GM19025 (cell line): ENCODE data around the gene SPEG.
"Not testable (repeated sequence)": the region's sequence is repeated elsewhere in the genome, so short reads cannot be mapped to it uniquely, and the experiment has no call there.

ENCODE experiments used
- ATAC-seq: cut with Tn5 transposase; IDR thresholded peaks from one replicate; pipeline ENCODE4 v1.9.1; 2021; ENCODE audit warnings: mild to moderate bottlenecking, low read depth, moderate library complexity; ENCODE audit not compliant: unreplicated experiment

The SPEG gene

DNA sequence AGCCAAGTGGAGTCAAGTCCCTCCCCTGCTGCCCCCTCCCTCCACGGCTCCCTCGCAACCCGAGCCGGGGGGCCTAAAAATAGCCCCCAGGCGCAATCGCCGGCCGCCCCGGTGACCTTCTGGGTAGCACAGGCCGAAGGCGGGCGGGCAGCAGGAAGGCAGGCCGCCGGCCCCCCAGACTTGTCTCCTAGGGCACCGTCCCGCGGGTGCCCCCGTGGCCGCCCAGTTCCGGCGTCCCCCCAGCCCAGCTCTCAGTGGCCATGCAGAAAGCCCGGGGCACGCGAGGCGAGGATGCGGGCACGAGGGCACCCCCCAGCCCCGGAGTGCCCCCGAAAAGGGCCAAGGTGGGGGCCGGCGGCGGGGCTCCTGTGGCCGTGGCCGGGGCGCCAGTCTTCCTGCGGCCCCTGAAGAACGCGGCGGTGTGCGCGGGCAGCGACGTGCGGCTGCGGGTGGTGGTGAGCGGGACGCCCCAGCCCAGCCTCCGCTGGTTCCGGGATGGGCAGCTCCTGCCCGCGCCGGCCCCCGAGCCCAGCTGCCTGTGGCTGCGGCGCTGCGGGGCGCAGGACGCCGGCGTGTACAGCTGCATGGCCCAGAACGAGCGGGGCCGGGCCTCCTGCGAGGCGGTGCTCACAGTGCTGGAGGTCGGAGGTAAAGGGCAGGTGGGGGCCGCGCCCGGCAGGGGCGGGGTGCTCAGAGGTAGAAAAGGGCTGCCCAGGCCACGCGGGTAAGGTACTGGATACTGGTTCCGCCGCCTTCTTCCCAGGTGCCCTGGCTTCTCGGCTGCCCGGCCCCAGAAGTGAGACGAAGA, at the start of gene SPEG:
Gene SPEG, plus strand, starts transcription at position 126 of the 808 bp plus-strand sequence. Its CDS starts 135 bp downstream, at position 261.
- ATAC-seq, result no peak

DNA sequence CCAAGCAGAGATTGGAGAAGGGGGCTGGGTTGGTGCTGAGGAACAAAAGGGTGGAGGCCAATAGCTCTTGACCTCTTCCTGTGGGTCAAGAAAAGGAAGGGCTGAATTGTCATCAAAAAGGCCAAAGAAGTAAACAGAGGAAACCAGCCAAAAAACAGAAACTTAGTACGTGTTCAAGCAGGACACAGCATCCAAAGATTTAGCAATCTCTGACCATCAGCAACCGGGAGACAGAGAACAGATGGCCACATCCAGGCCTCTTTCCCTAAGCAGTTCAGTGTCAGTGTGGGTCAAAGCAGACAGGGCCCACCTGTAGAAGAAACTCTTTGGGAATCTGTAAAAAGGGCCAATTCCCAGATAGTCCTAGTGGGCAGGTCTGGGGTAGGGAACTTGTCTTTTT, 49.8 kb upstream of the SPEG start:
- no peak for ATAC-seq

DNA sequence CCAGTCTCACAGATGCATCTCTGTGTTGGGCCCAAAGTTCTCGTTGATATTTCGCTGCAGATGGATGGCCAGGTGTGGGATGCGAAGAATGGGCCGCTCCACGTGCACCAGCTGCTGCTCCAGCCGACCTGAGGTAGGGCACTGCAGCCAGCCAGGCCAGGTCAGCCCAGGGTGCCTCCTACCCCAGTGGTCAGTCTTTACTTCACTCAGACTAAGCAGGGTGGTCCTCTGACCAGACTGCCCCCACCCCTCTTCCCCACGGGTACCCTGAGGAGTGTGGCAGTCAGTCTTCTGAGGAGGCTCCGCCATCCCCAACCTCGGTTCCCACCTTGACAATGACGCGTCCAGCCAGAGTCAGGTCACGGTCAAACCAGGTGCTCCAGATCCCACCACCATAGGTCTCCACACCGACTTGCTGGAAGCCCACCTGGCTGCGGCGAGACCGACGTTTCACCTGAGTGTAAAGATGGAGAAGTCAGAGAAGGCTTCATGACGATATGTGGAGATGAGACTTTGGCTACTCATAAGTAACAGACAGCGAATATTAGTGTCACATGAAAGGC, 48.6 kb upstream of the SPEG start:
- ATAC-seq, result no peak

DNA sequence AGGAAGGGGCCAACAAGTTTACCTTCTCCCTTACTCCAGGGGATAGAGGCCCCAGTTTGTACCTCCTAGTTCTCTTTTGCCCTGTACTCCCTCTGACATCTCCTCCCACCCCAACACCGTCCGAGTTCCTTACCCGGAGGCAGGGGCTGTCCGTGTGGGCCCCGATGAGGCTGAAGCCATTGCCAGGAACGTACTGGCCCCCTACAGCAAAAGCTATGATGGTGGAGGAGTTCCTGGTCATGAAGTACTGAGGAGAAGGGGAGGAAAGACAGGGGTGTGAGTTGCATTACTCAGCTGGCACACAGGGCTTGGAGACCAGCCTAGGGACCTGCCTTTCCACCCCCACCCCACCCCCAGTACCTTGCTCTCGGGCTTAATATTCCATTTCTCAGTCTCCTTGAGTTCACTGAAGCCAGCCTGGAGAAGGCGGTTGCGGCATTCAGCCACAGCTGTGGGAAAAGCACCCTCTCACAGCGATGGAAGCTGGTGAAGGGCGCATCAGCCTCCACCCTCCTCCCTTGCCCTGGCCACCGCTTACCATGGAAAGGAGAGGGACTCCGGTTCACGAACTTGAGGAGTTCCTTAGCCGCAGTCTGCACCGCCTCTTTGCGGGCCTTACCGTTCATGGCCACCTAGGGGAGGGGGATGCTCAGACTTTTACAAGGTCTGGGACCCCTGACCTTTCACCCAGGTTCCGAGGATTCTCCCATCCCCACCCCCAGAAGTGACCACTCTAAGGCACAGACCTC, 47.9 kb upstream of the SPEG start:
- ATAC-seq, result no peak

DNA sequence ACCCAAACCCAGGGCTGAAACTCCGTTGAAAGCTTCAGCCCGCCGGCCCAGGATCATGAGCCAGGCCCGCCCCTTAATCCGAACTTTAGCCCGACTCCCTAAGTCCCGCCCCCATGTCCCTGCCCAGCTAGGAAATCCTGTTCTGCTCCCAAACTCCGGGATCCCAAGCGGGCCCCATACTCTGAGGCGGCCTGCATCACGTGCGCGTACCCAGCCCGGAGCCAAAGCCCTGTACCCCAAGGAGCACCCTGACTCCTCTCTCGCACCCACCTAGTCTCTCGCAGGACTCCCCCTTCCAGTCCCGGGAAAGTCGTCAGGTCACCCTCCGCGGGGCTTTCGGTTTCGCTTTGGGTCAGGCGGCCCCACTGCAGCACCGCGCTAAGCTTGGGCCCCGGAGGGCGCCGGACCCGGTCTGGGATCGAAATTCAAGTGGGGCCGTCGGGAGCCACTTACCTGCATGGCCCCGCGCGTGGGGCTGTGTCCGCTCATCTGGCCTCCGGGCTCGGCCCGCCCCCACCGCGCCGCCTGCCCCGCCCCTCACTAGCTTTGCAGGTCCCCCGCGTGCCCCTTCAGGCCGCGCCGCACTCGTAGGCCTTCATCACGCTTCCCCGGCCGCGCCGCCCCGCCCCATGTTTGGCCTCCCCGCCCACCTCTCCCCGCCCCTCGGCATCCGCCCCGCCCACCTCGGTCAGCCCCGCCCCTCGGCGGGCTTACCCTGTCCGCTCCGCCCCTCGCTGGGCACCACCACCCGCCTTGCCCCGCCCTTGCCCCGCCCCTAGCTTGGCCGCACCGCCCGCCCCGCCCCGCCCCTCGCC, 47.1 kb upstream of the SPEG start, which contains the start of gene DNPEP:
Gene DNPEP, minus strand, starts transcription at position 607 of the 815 bp plus-strand sequence. Its CDS starts 118 bp downstream, at position 489.
- ATAC-seq, result peak; percentile 59

DNA sequence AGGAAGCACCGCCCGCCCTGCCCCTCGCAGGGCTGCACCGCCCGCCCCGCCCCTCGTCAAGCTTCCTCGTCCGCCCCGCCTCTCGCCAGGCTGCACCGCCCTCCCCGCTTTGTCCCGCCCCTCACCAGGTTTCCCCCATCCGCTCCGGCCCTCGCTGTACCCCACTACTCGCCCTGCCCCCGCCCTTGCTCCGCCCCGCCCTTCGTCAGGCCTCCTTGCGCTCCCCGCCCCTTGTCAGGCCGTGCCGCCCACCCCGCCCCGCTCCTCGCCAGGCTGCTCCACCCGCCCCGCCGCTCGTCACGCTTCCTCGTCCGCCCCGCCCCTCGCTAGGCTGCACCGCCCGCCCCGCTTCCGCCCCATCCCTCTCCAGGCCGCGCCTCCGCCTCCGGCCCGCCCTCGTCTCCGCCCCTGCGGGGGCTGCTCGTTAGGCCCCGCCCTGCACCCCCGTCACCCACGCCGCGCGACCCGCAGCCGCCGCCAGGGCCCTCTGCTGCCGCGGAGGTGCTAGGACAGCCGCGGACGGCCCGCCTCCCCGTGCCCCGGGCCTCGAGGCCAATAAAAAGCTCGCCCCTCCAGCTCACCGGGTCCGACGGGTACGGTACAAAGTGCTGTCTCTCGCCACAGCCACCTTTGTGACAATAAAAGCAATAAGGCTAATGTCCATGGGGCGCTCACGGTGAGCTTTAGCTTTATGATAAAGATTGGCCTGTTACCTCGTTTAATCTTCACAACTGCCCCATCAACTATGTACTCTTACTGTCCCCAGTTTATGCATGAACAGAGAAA, 46.3 kb upstream of the SPEG start:
- peak; percentile 78 for ATAC-seq

DNA sequence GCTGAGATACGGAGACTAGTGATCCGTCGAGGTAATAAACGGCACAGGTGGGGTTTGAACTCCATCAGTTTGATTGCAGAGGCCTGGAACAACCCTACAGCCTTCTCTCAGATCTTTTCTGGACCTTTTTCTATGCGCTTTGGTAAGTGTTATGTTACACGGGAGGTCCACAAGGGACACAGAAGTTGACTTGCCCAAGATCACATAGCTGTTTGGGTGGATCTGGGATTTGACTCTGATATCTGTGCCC, 45.8 kb upstream of the SPEG start:
- no peak for ATAC-seq

DNA sequence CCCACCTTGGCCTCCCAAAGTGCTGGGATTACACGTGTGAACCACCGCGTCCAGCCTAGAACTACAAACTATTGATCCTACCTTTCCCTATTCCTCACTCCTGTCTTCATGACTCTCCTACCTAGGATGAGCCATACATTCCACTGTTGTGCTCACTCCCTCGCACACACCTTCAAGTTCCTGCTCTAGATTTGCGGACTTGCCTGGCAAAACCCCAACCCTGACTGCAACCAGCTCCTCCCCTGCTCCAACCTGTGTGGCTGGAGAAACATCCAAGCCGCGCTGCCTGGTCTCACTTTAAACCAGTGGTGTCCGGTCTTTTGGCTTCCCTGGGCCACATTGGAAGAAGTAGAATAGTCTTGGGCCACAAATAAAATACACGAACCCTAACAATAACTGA, 41.9 kb upstream of the SPEG start:
- no peak for ATAC-seq

DNA sequence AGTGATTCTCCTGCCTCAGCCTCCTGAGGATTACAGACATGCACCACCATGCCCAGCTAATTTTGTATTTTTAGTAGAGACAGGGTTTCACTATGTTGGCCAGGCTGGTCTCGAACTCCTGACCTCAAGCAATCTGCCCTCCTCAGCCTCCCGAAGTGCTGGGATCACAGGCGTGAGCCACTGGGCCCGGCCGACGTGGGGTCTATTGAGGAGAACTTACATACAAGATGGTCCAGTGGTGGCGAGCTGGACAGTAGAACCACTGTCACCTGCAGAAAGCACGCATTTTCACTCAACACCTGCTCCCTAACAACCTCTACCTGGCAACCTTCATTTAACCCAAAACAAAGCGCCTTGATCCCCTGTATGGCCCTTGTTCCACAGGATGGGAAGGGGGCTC, 39.6 kb upstream of the SPEG start:
- not testable (repeated sequence) for ATAC-seq

DNA sequence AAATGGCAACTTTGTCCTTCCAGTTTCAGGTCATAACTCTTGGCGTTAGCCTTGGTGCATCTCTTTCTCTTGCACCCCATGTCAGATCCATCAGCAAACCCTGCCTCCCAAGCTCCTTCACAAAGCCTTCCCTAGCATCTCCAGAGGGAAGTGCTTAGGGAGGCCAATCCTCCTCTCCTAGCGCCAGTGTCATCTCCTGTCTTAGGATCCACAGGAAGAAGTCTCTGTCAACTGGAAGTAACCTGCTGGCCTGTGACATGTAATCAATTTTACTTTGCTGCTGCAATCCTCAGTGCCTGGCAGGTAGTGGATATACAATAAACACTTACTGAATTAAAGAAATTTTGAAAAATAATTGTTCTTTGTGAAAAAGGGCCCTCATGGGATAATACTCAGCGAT, 39.0 kb upstream of the SPEG start:
- no peak for ATAC-seq

DNA sequence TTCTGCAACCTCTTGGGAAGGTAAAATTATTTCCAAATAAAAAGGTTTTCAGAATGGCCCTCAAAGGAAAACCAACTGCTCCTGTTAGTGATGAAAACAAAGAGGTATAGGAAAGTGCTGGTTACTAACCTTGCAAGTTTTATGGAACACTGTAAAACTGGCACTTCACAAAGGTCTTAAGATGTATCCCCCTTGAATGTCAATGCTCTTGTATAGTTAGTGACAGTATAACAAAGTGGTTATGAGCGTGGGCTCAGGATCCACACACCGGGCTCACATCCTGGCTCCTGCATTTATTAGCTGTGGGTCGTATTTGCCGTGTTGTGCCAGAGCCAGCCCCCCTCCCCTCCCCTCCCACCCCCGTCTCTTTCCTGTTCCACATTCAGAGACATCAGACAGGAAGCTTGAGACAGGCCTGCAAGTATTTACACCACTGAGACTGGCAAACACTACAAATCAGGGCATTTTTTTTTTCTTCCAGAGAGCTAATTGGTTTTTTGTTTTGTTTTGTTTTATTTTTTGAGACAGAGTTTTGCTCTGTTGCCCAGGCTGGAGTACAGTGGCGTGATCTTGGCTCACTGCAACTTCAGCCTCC, 37.7 kb upstream of the SPEG start:
- ATAC-seq, result no peak

DNA sequence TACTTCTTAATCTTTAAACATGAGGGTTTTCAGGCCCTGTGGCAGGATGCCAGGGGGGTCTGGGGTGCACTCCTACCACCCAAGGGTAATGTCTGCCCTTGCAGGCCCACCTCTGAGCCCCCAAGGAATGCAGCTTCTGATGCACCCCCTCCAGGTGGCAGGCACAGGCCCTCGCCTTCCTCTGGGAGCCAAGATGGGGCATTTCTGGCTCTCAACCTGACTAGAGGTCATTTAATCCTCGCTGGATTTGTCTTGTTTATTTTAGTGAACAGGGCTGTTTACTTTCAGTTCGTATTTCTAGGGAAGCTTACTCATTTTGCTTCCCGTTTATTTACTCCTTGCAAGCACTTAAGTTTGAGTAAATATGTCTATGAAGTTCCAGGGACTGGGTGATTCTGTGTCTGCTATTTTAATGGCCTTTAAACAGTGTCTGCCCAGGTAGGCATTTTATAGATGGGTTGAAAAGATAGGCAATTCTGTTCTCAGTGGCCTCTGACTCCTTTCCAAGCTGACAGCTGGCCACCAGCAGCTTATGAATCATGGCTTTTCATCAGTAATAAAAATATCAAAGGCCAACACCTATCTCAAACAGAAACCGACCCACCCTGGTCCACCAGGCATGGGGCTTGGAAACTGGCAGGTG, 35.8 kb upstream of the SPEG start:
- no peak for ATAC-seq

DNA sequence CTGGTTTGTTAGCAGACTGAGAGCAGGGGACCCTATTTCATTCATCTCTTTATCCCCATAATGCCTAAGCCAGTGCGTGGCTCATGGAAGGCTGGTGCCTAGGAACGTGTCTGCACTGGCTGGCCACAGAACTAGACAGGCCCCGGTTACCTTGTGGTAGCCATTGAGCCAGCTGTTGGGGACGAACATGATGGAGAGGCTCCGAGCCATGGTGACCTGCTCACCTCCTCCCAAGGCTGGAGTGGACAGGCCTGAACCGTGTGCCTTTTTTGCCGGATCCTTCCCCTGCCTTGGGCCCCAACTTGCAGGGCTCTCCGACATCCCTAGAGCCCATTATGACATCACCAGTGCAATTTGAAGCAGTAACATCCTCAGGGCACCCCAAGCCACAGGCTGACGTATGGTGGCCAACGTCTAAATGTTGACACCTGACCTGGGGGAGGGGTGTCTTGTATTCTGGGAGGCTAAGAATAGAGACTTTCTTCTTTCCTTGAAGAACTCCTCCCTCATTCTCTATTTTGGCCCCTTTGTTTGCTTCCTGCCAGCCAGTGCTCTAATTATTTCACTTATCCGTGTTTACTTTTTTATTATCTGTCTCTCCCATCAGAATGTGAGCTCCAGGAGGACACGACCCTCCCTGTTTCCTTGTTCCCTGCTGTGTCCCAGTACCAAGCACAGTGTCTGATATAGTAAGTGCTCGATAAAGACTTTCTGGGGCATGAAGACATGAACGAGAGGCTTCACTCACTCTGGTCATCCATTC, 34.7 kb upstream of the SPEG start:
- ATAC-seq, result no peak

DNA sequence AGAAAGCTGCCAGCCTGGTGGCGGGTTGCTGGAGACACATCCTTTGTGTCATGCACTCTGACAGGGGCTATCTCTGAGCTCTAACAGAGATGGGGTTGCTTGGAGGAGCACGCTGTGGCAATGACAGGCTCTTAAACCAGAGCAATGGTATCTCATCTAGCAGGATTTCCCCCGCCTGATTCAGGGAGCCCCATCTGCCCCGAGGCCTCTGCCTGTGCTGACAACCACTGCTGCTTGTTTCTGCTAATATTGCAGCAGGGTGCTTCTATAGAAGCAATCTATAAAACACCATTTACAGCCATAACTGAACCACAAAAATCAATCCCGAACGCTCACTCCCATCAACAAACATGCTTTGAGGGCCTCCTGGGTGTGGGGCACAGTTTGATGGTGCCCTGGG, 34.1 kb upstream of the SPEG start:
- no peak for ATAC-seq

DNA sequence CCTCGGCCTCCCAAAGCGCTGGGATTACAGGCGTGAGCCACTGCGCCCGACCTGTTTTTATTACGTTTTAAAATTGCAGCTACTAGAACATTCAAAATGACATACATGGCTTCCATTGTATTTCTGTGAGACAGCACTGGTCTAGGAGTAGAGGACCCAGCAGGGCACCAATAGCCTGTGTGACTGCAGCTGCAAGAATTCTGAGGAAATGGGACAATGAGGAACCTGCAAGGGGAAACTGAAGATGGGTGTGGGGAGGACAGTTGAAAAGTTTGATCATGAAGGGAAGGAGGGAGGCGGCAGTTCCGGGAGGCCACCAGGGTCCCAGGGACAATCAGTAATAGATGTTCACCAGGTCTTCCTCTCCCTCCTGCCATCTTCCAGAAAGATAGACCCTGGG, 33.0 kb upstream of the SPEG start:
- ATAC-seq, result no peak

DNA sequence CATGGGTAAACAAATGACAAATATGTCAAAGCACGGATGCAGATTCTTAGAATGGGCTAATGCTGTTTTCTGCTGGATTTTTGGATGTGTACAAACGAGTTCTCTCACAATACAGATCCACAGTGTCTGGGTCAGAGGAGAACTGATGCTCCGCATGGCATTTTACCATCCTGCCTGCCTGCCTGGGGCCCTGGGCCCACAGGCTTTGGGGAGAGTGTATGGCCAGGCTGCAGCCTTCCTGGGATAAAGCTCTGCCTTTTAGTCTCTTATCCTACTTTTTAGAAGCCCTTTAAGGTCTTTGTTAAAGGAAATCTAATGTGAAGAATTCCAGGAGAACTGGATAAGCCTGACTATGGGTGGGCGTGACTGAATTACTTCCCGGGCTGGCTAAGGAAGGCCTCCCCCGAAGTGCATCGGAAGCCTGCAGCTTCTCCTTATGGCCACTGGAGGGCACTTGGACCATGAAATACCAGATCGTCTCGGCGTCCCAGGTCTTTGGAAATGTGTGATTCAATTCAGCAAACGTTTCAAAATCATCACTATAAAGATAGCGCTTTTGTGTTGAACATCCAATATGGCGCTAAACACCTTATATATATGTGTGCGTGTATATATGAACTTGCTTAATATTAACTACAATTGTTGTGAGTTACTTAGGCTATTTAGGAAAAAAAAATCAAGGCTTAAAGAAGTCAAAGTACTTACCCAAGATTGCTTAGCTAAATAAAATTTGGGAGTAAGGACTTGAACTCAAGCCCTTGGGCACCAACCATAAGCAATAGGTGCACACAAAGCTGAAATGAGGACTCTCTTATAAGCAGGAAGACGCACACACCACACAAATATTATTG, 31.8 kb upstream of the SPEG start:
- peak; percentile 67 for ATAC-seq

DNA sequence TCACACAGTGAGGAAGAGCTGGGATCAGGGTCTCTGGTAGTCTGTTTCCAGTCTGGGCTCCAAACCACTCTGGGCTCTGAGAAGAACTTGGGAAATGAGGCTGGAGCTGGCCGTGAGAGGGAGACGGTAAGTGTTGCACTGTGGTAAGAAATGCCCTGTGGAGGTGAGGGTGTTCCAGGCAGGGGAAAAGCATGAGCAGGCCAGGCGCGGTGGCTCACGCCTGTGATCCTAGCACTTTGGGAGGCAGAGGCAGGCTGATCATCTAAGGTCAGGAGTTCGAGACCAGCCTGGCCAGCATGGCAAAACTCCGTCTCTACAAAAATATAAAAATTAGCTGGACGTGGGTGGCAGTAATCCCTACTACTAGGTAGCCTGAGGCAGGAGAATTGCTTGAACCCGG, 30.8 kb upstream of the SPEG start:
- no peak for ATAC-seq
